Cardiac muscle cell (in vitro differentiated cells and primary cell): ENCODE measurements around the gene LGR6. TPM values are rescaled to one million over a fixed set of nuclear protein-coding genes. Genes with fewer than 3 reads are reported as not detected.

Source experiments
- DNase-seq, 2 donors: peaks; one replicate each; pipeline versions ENCODE4 v3.0.0 to v3.0.0-alpha.2; 2010 to 2017; ENCODE audit warnings: low read depth in 1 of 2, low spot score in 1 of 2
- H3K27ac ChIP-seq: fragments of 200-600 bp; sonication (generic); 2 replicates; pipeline ENCODE4 v1.5.1; 2016
- H3K27me3 ChIP-seq: fragments of 200-600 bp; sonication (generic); 2 replicates; pipeline ENCODE4 v1.6.0; 2016; ENCODE audit warnings: control low read depth
- H3K36me3 ChIP-seq: fragments of 200-600 bp; sonication (generic); 2 replicates; pipeline ENCODE4 v1.5.1; 2016; ENCODE audit warnings: control low read depth
- H3K4me1 ChIP-seq: fragments of 200-600 bp; sonication (generic); 2 replicates; pipeline ENCODE4 v1.8.1; 2017; ENCODE audit warnings: low read depth, mild to moderate bottlenecking, mixed run types
- H3K4me3 ChIP-seq: fragments of 200-600 bp; sonication (generic); 2 replicates; pipeline ENCODE4 v1.5.1; 2016; ENCODE audit warnings: mild to moderate bottlenecking
- H3K9me3 ChIP-seq: fragments of 200-600 bp; sonication (generic); 2 replicates; pipeline ENCODE4 v1.5.1; 2017; ENCODE audit warnings: low read depth, mild to moderate bottlenecking, control low read depth
- CTCF ChIP-seq: IDR thresholded peaks from 2 replicates; pipeline ENCODE4 v1.5.1; 2012; ENCODE audit warnings: low read depth, mild to moderate bottlenecking, low read length
- polyA plus RNA-seq: library from polyadenylated mRNA; unstranded; fragments of >200 nt; fragmentation: Nextera tagmentation; extraction: Ambion mirVana; gene quantifications from 2 replicates; pipeline ENCODE4 v1.2.1, GENCODE V29; 2016
- total RNA-seq: library from RNA; depleted of rRNA; stranded (reverse); fragments of >200 nt; gene quantifications from 2 replicates; pipeline ENCODE4 v1.2.3, GENCODE V29; 2016

Gene LGR6
- total and polyA plus RNA-seq, 2 experiments from 2014 or later = 0.16 TPM; not detected in 1

GRCh38 chr1:202230061-202230938, 36.7 kb downstream of the LGR6 start:
- TF ChIP-seq CTCF = no peak
- Histone ChIP-seq H3K4me1 (no peaks in the 10 kb centered on the region), H3K27ac (no peak overlapping the region), H3K36me3 (no peaks in the 10 kb centered on the region), H3K27me3 (no peaks in the 10 kb centered on the region), H3K4me3 (no peak overlapping the region), H3K9me3 (no peaks in the 10 kb centered on the region)
- no peak for DNase-seq

- H3K36me3 ChIP-seq = no peaks in the 10 kb centered on the region
- H3K9me3 ChIP-seq = no peaks in the 10 kb centered on the region
- H3K4me3 ChIP-seq = no peak overlapping the region
- no peaks in the 10 kb centered on the region for H3K27me3 ChIP-seq
- H3K27ac ChIP-seq = no peak overlapping the region
- no peaks in the 10 kb centered on the region for H3K4me1 ChIP-seq
- peak in 1 of 2 donors; percentile 40 for DNase-seq
- TF ChIP-seq CTCF = no peak
Observed at GRCh38 chr1:202230939-202231645, 37.5 kb downstream of the LGR6 start.

GRCh38 chr1:202233171-202233570, 39.6 kb downstream of the LGR6 start:
- Histone ChIP-seq H3K4me1 (no peaks in the 10 kb centered on the region), H3K4me3 (no peak overlapping the region), H3K27me3 (no peaks in the 10 kb centered on the region), H3K27ac (no peak overlapping the region), H3K9me3 (no peaks in the 10 kb centered on the region), H3K36me3 (no peaks in the 10 kb centered on the region)
- no peak for TF ChIP-seq CTCF
- no peak for DNase-seq

- Histone ChIP-seq H3K36me3 (no peaks in the 10 kb centered on the region), H3K27me3 (no peaks in the 10 kb centered on the region), H3K4me1 (no peaks in the 10 kb centered on the region), H3K9me3 (no peaks in the 10 kb centered on the region), H3K27ac (no peak overlapping the region), H3K4me3 (no peak overlapping the region)
- TF ChIP-seq CTCF = no peak
- no peak for DNase-seq
Observed at GRCh38 chr1:202233804-202234203, 40.2 kb downstream of the LGR6 start.

- Histone ChIP-seq H3K27me3 (no peaks in the 10 kb centered on the region), H3K36me3 (no peaks in the 10 kb centered on the region), H3K4me3 (no peak overlapping the region), H3K27ac (no peak overlapping the region), H3K4me1 (no peaks in the 10 kb centered on the region), H3K9me3 (no peaks in the 10 kb centered on the region)
- DNase-seq = no peak
- no peak for TF ChIP-seq CTCF
Observed at GRCh38 chr1:202234331-202235002, 40.9 kb downstream of the LGR6 start.
